Activated T-helper 17 cell treated with anti-CD3 and anti-CD28 coated beads, Interleukin-2, amount 50 U/mL, for 72 hours (primary cell): ENCODE results near the gene KIF22. TPM values are rescaled to one million over a fixed set of nuclear protein-coding genes. Genes with fewer than 3 reads are reported as not detected.
"Not testable (repeated sequence)": the region's sequence is repeated elsewhere in the genome, so short reads cannot be mapped to it uniquely, and the experiment has no call there.

Experiments
- ATAC-seq: fragments of 150-1000 bp; cut with Tn5 transposase; replicated peaks from 2 replicates; pipeline ENCODE4 v1.10.0; 2021; ENCODE audit warnings: mild to moderate bottlenecking, moderate library complexity
- H3K27ac Mint-ChIP-seq: one replicate; pipeline ENCODE4 v1.8.0; 2022; ENCODE audit warnings: mixed read lengths
- H3K27me3 Mint-ChIP-seq: one replicate; pipeline ENCODE4 v1.8.0; 2022; ENCODE audit warnings: mixed read lengths
- H3K36me3 Mint-ChIP-seq: one replicate; pipeline ENCODE4 v1.8.0; 2022; ENCODE audit warnings: low read depth, mild to moderate bottlenecking, mixed read lengths
- H3K4me1 Mint-ChIP-seq: one replicate; pipeline ENCODE4 v1.8.0; 2022; ENCODE audit warnings: mixed read lengths
- H3K4me3 Mint-ChIP-seq: one replicate; pipeline ENCODE4 v1.8.0; 2022; ENCODE audit warnings: mild to moderate bottlenecking, mixed read lengths
- H3K9me3 Mint-ChIP-seq: one replicate; pipeline ENCODE4 v1.8.0; 2022; ENCODE audit warnings: mixed read lengths
- total RNA-seq, 2 donors: library from RNA; stranded (reverse); gene quantifications; one replicate each; pipeline ENCODE4 v1.2.3, GENCODE V29; 2022

Gene KIF22
- total RNA-seq, 2 donors from 2014 or later, result 122 to 139 TPM

GRCh38 chr16:29777576-29778350 is 12.8 kb upstream of the KIF22 start, which contains the start of gene ZG16:
Gene ZG16 (plus strand): TSS chr16:29778256. CDS start chr16:29779267, 1,011 bp downstream.
- Mint-ChIP-seq H3K27ac (no peak within 1 kb of the TSS), H3K4me3 (no peak within 1 kb of the TSS), H3K27me3 (no peaks in the 10 kb centered on the region), H3K36me3 (no peaks in the 10 kb centered on the region), H3K9me3 (no peaks in the 10 kb centered on the region), H3K4me1 (peaks cover 10% of the 10 kb centered on the region)
- ATAC-seq, result no peak

GRCh38 chr16:29779474-29779873 is 11.1 kb upstream of the KIF22 start:
- peaks cover 10% of the 10 kb centered on the region for H3K4me1 Mint-ChIP-seq
- H3K27ac Mint-ChIP-seq, result no peak overlapping the region
- H3K27me3 Mint-ChIP-seq, result no peaks in the 10 kb centered on the region
- H3K4me3 Mint-ChIP-seq, result no peak overlapping the region
- ATAC-seq, result no peak
- H3K36me3 Mint-ChIP-seq, result no peaks in the 10 kb centered on the region
- no peaks in the 10 kb centered on the region for H3K9me3 Mint-ChIP-seq

GRCh38 chr16:29783094-29783953 is 7.2 kb upstream of the KIF22 start:
- peak overlapping the region; percentile 58 for H3K27ac Mint-ChIP-seq

GRCh38 chr16:29784157-29784556 is 6.4 kb upstream of the KIF22 start:
- H3K27me3 Mint-ChIP-seq, result no peaks in the 10 kb centered on the region
- peak; percentile 96 for ATAC-seq
- peak overlapping the region; percentile 58 for H3K27ac Mint-ChIP-seq
- H3K4me1 Mint-ChIP-seq, result peaks cover 13% of the 10 kb centered on the region
- H3K4me3 Mint-ChIP-seq, result peak overlapping the region; percentile 79
- H3K36me3 Mint-ChIP-seq, result no peaks in the 10 kb centered on the region
- no peaks in the 10 kb centered on the region for H3K9me3 Mint-ChIP-seq

More at GRCh38 chr16:29783094-29783953, 7.2 kb upstream of the KIF22 start:
- H3K36me3 Mint-ChIP-seq, H3K27me3 Mint-ChIP-seq, ATAC-seq, H3K9me3 Mint-ChIP-seq: not testable (repeated sequence)
- H3K4me1 Mint-ChIP-seq, result peaks cover 13% of the 10 kb centered on the region
- H3K4me3 Mint-ChIP-seq, result peak overlapping the region; percentile 79

GRCh38 chr16:29784901-29785500 is 5.5 kb upstream of the KIF22 start:
- peak; percentile 80 for ATAC-seq
- Mint-ChIP-seq H3K4me1 (peaks cover 13% of the 10 kb centered on the region), H3K27ac (no peak overlapping the region), H3K36me3 (peaks cover under 1% of the 10 kb centered on the region), H3K27me3 (no peaks in the 10 kb centered on the region), H3K4me3 (peak overlapping the region; percentile 79), H3K9me3 (no peaks in the 10 kb centered on the region)

GRCh38 chr16:29787155-29787554 is 3.4 kb upstream of the KIF22 start:
- H3K4me1 Mint-ChIP-seq, result peaks cover 19% of the 10 kb centered on the region
- peaks cover 21% of the 10 kb centered on the region for H3K36me3 Mint-ChIP-seq
- H3K27me3 Mint-ChIP-seq, ATAC-seq, H3K9me3 Mint-ChIP-seq, H3K27ac Mint-ChIP-seq, H3K4me3 Mint-ChIP-seq: not testable (repeated sequence)

GRCh38 chr16:29789775-29790182 is 772 bp upstream of the KIF22 start:
- H3K4me1 Mint-ChIP-seq, result peaks cover 28% of the 10 kb centered on the region
- H3K36me3 Mint-ChIP-seq, result peaks cover 36% of the 10 kb centered on the region
- peak overlapping the region; percentile 97 for H3K4me3 Mint-ChIP-seq
- ATAC-seq, result peak; percentile 9
- no peaks in the 10 kb centered on the region for H3K27me3 Mint-ChIP-seq
- peak overlapping the region; percentile 87 for H3K27ac Mint-ChIP-seq
- no peaks in the 10 kb centered on the region for H3K9me3 Mint-ChIP-seq

GRCh38 chr16:29790949-29791844 is 646 bp downstream of the KIF22 start:
- peak; percentile 7 for ATAC-seq
- peak overlapping the region; percentile 97 for H3K4me3 Mint-ChIP-seq
- H3K4me1 Mint-ChIP-seq, result peaks cover 20% of the 10 kb centered on the region
- no peaks in the 10 kb centered on the region for H3K27me3 Mint-ChIP-seq
- peak overlapping the region; percentile 87 for H3K27ac Mint-ChIP-seq
- H3K9me3 Mint-ChIP-seq, result no peaks in the 10 kb centered on the region
- peaks cover 50% of the 10 kb centered on the region for H3K36me3 Mint-ChIP-seq

- H3K27ac Mint-ChIP-seq, result peak overlapping the region; percentile 51
- peaks cover 59% of the 10 kb centered on the region for H3K36me3 Mint-ChIP-seq
- ATAC-seq, result no peak
- H3K4me3 Mint-ChIP-seq, result peak overlapping the region; percentile 97
- no peaks in the 10 kb centered on the region for H3K27me3 Mint-ChIP-seq
- H3K4me1 Mint-ChIP-seq, result peaks cover 20% of the 10 kb centered on the region
- no peaks in the 10 kb centered on the region for H3K9me3 Mint-ChIP-seq
Observed at GRCh38 chr16:29791845-29792807, 1.6 kb downstream of the KIF22 start.

- H3K27ac Mint-ChIP-seq, result peak overlapping the region; percentile 1
- H3K27me3 Mint-ChIP-seq, ATAC-seq, H3K9me3 Mint-ChIP-seq: not testable (repeated sequence)
- H3K4me1 Mint-ChIP-seq, result peaks cover 20% of the 10 kb centered on the region
- H3K4me3 Mint-ChIP-seq, result peak overlapping the region; percentile 97
- H3K36me3 Mint-ChIP-seq, result peaks cover 70% of the 10 kb centered on the region
Observed at GRCh38 chr16:29793153-29793552, 2.6 kb downstream of the KIF22 start.

- H3K9me3 Mint-ChIP-seq, result no peaks in the 10 kb centered on the region
- H3K4me1 Mint-ChIP-seq, result peaks cover 20% of the 10 kb centered on the region
- peaks cover 81% of the 10 kb centered on the region for H3K36me3 Mint-ChIP-seq
- H3K27me3 Mint-ChIP-seq, result no peaks in the 10 kb centered on the region
- H3K4me3 Mint-ChIP-seq, result no peak overlapping the region
- no peak overlapping the region for H3K27ac Mint-ChIP-seq
- ATAC-seq, result no peak
Observed at GRCh38 chr16:29794231-29794710, 3.7 kb downstream of the KIF22 start.

- peaks cover 16% of the 10 kb centered on the region for H3K4me1 Mint-ChIP-seq
- peak overlapping the region; percentile 92 for H3K4me3 Mint-ChIP-seq
- H3K9me3 Mint-ChIP-seq, result no peaks in the 10 kb centered on the region
- H3K36me3 Mint-ChIP-seq, result peaks cover 84% of the 10 kb centered on the region
- no peak for ATAC-seq
- H3K27me3 Mint-ChIP-seq, result no peaks in the 10 kb centered on the region
- H3K27ac Mint-ChIP-seq, result peak overlapping the region; percentile 97
Observed at GRCh38 chr16:29802416-29802935, 11.9 kb downstream of the KIF22 start.
